SK-N-SH treated with all-trans-retinoic acid at 6 μM for 48 hours (cell line): ENCODE results near the gene ZMIZ1.

Experiments
- ARNTL ChIP-seq: fragments of 450-650 bp; formaldehyde crosslinking; IDR thresholded peaks from 2 replicates; pipeline ENCODE4 v1.5.0; 2020; ENCODE audit warnings: low read depth, mild to moderate bottlenecking, moderate library complexity, borderline replicate concordance
- CREB5 ChIP-seq: fragments of 250-450 bp; sonication (Bioruptor Pico); IDR thresholded peaks from 2 replicates; pipeline ENCODE4 v1.5.1; 2020; ENCODE audit warnings: low read depth, mild to moderate bottlenecking, moderate library complexity
- OSR1 ChIP-seq: fragments of 250-450 bp; sonication (Bioruptor Pico); IDR thresholded peaks from 2 replicates; pipeline ENCODE4 v1.8.0; 2022; ENCODE audit warnings: moderate library complexity, mild to moderate bottlenecking, inconsistent platforms
- TOX ChIP-seq: fragments of 250-450 bp; sonication (Bioruptor Pico); IDR thresholded peaks from 2 replicates; pipeline ENCODE4 v1.8.0; 2021; ENCODE audit warnings: mild to moderate bottlenecking, moderate library complexity, borderline replicate concordance
- ZFP3 ChIP-seq: fragments of 250-450 bp; sonication (Bioruptor Pico); IDR thresholded peaks from 2 replicates; pipeline ENCODE4 v1.5.0; 2020; ENCODE audit warnings: mild to moderate bottlenecking, moderate library complexity
- TF ChIP-seq, protein P1 (sequence below): fragments of 250-450 bp; sonication (Bioruptor Pico); IDR thresholded peaks from 2 replicates; pipeline ENCODE4 v1.5.1; 2021; ENCODE audit warnings: mild to moderate bottlenecking, moderate library complexity

DNA sequence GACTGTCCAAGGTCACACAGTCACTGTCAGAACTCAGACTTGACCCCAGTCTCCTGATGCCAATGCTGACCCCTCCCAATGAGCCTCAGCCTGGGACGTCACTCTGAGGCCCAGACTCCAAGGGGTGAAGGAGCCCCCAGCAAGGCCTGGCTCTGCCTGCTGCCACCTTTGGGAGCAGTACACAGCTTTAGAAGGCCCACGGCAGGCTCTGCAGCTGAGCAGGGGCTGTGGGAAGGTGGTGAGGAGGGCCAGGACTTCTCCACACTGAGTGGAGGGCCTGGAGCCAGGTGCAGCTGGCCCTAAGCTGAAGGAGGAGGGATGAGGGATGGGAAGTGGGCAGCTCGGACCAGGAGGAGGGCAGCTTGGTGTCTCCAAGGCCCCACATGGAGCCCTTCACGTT lies 23.9 kb upstream of the ZMIZ1 start:
- TF ChIP-seq ZFP3 (CRISPR knock-in tag) (no peak), TOX (CRISPR knock-in tag) (no peak), ARNTL (CRISPR knock-in tag) (no peak), CREB5 (no peak), OSR1 (no peak)
- TF ChIP-seq, protein P1, sequence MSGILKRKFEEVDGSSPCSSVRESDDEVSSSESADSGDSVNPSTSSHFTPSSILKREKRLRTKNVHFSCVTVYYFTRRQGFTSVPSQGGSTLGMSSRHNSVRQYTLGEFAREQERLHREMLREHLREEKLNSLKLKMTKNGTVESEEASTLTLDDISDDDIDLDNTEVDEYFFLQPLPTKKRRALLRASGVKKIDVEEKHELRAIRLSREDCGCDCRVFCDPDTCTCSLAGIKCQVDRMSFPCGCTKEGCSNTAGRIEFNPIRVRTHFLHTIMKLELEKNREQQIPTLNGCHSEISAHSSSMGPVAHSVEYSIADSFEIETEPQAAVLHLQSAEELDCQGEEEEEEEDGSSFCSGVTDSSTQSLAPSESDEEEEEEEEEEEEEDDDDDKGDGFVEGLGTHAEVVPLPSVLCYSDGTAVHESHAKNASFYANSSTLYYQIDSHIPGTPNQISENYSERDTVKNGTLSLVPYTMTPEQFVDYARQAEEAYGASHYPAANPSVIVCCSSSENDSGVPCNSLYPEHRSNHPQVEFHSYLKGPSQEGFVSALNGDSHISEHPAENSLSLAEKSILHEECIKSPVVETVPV, result no peak
